ENCODE results near the gene RAB22A.

Gene RAB22A

DNA sequence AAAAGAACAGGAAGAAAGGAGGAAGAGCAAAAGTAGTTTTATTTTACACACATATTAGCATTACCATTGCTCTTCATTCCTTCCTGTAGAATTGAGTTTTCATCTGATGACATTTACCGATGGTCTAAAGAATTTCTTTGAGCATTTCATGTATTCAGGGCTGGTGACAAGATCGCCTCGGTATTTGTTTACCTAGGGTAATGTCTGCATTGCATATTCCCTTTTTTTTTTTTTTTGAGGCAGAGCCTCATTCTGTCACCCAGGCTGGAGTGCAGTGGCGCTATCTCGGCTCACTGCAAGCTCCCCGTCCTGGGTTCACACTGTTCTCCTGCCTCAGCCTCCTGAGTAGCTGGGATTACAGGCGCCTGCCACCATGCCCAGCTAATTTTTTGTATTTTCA is 19.3 kb downstream of the RAB22A start:
- Histone ChIP-seq H3K27ac (replicated peaks) (no peak overlapping the region), H3K4me3 (replicated peaks; ENCODE audit: insufficient read depth, low read length) (no peak overlapping the region), H3K27me3 (ENCODE audit: insufficient read depth, poor library complexity, severe bottlenecking) (no peaks in the 10 kb centered on the region)
- no peak for DNase-seq (ENCODE audit: low read depth in 1 of 2, low spot score in 1 of 2)
- TF ChIP-seq, protein P1, sequence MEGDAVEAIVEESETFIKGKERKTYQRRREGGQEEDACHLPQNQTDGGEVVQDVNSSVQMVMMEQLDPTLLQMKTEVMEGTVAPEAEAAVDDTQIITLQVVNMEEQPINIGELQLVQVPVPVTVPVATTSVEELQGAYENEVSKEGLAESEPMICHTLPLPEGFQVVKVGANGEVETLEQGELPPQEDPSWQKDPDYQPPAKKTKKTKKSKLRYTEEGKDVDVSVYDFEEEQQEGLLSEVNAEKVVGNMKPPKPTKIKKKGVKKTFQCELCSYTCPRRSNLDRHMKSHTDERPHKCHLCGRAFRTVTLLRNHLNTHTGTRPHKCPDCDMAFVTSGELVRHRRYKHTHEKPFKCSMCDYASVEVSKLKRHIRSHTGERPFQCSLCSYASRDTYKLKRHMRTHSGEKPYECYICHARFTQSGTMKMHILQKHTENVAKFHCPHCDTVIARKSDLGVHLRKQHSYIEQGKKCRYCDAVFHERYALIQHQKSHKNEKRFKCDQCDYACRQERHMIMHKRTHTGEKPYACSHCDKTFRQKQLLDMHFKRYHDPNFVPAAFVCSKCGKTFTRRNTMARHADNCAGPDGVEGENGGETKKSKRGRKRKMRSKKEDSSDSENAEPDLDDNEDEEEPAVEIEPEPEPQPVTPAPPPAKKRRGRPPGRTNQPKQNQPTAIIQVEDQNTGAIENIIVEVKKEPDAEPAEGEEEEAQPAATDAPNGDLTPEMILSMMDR (IDR thresholded peaks at IDR 0.05; ENCODE audit: insufficient read depth, low read length) = no peak
- TF ChIP-seq POLR2AphosphoS5 (IDR thresholded peaks at IDR 0.05; ENCODE audit: low read depth) = no peak
- TF ChIP-seq, protein P2, sequence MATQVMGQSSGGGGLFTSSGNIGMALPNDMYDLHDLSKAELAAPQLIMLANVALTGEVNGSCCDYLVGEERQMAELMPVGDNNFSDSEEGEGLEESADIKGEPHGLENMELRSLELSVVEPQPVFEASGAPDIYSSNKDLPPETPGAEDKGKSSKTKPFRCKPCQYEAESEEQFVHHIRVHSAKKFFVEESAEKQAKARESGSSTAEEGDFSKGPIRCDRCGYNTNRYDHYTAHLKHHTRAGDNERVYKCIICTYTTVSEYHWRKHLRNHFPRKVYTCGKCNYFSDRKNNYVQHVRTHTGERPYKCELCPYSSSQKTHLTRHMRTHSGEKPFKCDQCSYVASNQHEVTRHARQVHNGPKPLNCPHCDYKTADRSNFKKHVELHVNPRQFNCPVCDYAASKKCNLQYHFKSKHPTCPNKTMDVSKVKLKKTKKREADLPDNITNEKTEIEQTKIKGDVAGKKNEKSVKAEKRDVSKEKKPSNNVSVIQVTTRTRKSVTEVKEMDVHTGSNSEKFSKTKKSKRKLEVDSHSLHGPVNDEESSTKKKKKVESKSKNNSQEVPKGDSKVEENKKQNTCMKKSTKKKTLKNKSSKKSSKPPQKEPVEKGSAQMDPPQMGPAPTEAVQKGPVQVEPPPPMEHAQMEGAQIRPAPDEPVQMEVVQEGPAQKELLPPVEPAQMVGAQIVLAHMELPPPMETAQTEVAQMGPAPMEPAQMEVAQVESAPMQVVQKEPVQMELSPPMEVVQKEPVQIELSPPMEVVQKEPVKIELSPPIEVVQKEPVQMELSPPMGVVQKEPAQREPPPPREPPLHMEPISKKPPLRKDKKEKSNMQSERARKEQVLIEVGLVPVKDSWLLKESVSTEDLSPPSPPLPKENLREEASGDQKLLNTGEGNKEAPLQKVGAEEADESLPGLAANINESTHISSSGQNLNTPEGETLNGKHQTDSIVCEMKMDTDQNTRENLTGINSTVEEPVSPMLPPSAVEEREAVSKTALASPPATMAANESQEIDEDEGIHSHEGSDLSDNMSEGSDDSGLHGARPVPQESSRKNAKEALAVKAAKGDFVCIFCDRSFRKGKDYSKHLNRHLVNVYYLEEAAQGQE (IDR thresholded peaks at IDR 0.05; ENCODE audit: insufficient replicate concordance, low read depth) = no peak
- no peak for TF ChIP-seq GABPA (IDR thresholded peaks at IDR 0.05; ENCODE audit: low read depth)
- no peak for TF ChIP-seq SPI1 (IDR thresholded peaks at IDR 0.05; ENCODE audit: borderline replicate concordance, low read depth)

DNA sequence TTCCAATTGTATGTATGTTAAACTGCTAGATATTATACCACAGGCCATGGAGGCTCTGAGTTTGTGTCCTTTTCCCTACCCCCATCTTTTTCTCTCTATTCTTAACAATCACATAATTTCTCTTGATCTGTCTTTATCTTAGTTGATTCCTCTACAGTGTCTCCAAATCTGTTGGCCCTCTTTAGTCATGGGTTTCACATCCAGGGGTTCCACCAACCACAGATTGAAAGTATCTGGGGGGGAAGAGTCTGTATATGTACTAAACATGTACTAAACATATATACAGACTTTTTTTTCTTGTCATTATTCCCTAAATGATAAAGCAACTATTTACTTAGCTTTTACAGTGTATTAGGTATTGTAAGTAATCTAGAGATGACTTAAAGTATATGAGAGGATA is 20.2 kb downstream of the RAB22A start:
- H3K4me3 ChIP-seq (replicated peaks; ENCODE audit: insufficient read depth, low read length) = no peak overlapping the region
- H3K27me3 ChIP-seq (ENCODE audit: insufficient read depth, poor library complexity, severe bottlenecking) = no peaks in the 10 kb centered on the region
- no peak for DNase-seq (ENCODE audit: low read depth in 1 of 2, low spot score in 1 of 2)
- H3K27ac ChIP-seq (replicated peaks) = no peak overlapping the region
- TF ChIP-seq POLR2AphosphoS5 (IDR thresholded peaks at IDR 0.05; ENCODE audit: low read depth) = no peak
- TF ChIP-seq, protein P2 (IDR thresholded peaks at IDR 0.05; ENCODE audit: insufficient replicate concordance, low read depth) = no peak
- TF ChIP-seq, protein P1 (IDR thresholded peaks at IDR 0.05; ENCODE audit: insufficient read depth, low read length) = no peak
- TF ChIP-seq GABPA (IDR thresholded peaks at IDR 0.05; ENCODE audit: low read depth) = no peak
- TF ChIP-seq SPI1 (IDR thresholded peaks at IDR 0.05; ENCODE audit: borderline replicate concordance, low read depth) = no peak

DNA sequence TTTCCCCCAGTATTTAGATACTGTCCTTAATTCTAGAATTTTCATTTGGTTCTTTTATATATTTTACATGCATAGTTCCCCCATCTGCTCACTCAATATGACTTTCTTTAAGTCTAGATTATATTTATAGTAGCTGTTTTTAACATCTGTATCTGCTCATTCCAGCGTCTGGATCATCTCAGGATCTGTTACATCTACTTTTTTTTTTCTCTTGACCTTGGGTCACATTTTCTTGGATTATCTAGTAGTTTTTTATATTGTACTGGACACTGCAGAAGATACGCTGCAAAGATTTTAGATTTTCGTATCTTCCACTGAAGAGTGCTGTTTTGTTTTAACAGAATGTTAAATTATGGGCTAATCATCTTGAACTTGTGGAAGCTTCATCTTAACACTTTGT is 20.7 kb downstream of the RAB22A start:
- TF ChIP-seq GABPA (IDR thresholded peaks at IDR 0.05; ENCODE audit: low read depth) (no peak), POLR2AphosphoS5 (IDR thresholded peaks at IDR 0.05; ENCODE audit: low read depth) (no peak)
- TF ChIP-seq, protein P2 (IDR thresholded peaks at IDR 0.05; ENCODE audit: insufficient replicate concordance, low read depth) = no peak
- Histone ChIP-seq H3K4me3 (replicated peaks; ENCODE audit: insufficient read depth, low read length) (no peak overlapping the region), H3K27me3 (ENCODE audit: insufficient read depth, poor library complexity, severe bottlenecking) (no peaks in the 10 kb centered on the region), H3K27ac (replicated peaks) (no peak overlapping the region)
- DNase-seq (ENCODE audit: low read depth in 1 of 2, low spot score in 1 of 2) = no peak

DNA sequence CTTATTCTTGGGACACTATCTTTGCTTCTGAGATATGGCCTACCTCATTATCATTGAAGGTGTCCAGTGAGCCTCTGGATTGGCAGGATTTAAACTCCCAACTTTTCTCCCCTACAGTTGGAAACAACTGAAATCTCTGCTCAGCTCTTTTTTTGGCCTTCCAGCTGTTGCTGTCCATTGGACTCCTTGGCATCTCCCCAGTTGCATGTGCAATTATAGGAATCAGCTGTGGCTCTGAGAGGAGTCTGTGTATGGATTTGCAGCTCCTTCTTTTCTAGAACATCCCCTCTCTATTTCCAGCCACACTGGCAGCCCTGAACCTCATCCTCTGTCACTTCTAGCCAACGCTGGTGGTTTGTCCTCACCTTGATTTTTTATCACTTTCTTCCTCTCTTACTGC is 21.2 kb downstream of the RAB22A start:
- H3K27ac ChIP-seq (replicated peaks) = no peak overlapping the region
- TF ChIP-seq, protein P2 (IDR thresholded peaks at IDR 0.05; ENCODE audit: insufficient replicate concordance, low read depth) = no peak
- TF ChIP-seq GABPA (IDR thresholded peaks at IDR 0.05; ENCODE audit: low read depth) = no peak
- H3K27me3 ChIP-seq (ENCODE audit: insufficient read depth, poor library complexity, severe bottlenecking) = no peaks in the 10 kb centered on the region
- DNase-seq (ENCODE audit: low read depth in 1 of 2, low spot score in 1 of 2) = no peak
- H3K4me3 ChIP-seq (replicated peaks; ENCODE audit: insufficient read depth, low read length) = no peak overlapping the region
